Measurements from ENCODE around the gene LYZL4.

The LYZL4 gene, protein sequence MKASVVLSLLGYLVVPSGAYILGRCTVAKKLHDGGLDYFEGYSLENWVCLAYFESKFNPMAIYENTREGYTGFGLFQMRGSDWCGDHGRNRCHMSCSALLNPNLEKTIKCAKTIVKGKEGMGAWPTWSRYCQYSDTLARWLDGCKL

GRCh38 chr3:42410370-42411131 lies at the start of gene LYZL4:
Gene LYZL4 (minus strand): TSS chr3:42410610. CDS start chr3:42407251, 3,359 bp downstream.
- DNase-seq = no peak

DNA sequence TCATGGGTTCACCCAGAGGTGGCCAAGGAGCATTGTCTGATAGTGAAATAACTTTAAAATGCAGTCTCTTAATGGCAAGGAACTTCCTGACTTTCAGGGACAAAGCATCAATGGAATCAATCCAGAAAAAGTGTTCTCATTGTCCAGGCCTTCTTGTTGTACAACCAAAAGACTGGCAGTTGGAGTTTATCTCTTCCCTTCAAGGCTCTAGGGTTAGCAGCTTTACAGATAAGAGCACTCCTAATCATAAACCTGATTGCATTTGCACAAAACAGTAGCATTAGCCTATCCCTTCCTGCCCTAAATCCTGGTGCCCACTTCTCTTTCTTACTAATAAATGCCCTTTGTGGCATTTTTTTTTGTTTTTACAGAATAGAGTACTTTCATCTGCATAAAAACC lies 48.7 kb upstream of the LYZL4 start:
- no peak for DNase-seq

- no peak for DNase-seq
Measured at GRCh38 chr3:42456211-42456610, 45.8 kb upstream of the LYZL4 start.

DNA sequence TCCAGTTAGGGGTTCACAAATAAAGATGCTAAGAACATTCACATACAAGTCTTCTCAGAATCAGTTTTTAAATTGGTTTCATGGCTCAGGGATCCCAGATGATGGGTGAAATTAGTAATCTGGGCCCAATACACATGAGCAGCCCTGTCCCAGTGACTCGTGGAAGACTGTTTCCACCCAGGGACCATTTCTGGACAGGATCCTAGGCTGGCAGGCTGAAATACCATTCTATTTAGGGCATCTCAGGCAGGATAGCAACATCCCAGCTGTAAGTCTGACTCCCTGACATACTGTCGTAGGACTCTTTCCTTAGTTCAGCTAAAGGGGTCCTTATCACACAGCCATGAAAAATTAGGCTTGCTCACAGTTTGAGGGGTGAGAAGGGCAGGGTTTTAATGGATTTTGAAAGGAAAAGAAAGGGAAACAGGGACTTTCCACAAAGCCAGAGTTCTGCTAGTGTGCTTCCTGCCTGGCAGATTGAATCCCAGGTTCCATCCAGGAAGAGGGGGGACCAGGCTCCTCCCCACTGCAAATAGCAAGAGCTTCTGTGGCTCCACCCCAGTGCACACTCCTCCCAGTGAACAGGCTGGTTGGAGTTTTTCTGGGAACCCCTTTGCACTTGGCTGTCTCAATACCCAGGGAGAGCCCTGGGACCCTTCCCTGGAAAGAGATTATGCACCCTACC lies 41.3 kb upstream of the LYZL4 start:
- no peak for DNase-seq

DNA sequence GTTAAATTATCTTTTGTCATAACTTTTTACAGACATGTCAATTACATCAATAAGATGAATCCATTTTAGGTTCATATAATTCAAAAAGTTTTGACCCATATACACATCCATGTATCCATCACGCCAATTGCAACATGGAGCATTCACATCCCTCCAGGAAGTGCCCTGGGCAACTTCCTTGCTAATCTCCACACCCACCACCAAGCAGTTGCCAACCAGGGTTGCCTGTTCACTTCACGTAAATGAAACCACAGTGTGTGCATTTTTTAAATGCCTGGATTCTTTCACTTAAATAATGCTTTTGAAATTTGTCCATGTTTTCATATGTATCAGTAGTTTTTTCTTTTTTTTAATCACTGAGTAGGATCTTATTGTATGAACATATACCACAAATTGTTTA lies 40.7 kb upstream of the LYZL4 start:
- no peak for DNase-seq

DNA sequence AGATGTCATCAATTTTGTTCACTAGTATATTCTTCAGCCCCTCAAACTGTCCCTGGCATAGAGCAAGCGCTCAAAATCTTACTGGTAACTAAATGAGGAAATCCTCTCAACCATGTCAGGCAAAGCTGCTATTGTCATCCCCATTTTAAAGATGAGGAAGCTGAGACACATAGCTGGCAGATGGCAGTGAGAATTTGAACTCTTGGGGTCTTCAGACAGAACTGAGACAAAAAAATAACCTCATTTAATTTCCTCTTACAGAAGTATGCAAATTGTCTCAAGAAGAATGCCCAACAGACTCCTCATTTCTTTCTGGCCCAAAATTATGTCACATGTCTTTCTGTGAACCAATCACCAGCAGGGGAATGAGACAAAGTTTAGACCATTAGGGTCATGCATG lies 40.2 kb upstream of the LYZL4 start:
- no peak for DNase-seq

- no peak for DNase-seq
Measured at GRCh38 chr3:42447481-42447880, 37.1 kb upstream of the LYZL4 start.

DNA sequence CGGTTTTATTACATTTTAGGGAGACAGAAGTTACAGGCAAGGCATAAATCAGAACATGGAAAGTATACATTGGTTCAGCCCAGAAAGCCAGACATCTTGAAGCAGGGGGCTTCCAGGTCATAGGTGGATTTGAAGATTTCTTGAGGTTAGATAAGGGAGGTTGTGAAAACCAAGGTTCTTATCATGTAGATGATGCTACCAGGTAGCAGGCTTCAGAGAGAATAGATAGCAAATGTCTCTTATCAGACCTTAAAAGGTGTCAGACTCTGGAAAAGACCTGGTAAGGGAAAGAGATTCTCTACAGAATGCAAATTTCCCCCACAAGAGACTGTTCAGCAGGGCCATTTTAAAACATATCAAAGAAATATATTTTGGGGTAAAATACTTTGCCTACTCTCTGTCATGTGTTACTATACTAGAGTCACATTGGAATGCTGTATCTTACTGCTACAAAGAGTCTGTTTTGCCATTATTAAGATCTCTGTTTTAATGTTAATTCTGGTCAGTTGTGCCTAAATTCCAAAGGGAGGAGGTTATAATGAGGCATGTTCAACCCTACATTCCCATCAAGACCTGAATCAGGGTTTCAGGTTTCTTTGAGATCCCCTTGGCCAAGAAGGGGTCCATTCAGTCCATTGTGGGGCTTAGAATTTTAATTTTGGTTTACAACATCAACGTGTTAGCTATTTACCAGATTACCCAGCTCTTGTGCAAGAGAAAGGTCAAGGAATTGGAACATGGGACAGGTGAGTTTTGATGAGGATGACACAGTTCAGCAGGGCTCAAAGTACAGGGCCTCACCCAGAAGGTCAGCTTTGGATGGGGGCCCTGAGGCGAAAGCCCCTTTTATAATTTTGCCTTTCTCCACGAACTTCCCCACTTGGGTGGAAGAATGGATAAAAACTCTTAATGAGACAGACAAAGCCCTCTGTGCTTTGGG lies 36.0 kb upstream of the LYZL4 start:
- DNase-seq = no peak

GRCh38 chr3:42443819-42444436 lies 33.5 kb upstream of the LYZL4 start:
- DNase-seq = peak; percentile 48

- DNase-seq = no peak
Measured at GRCh38 chr3:42443292-42443691, 32.9 kb upstream of the LYZL4 start.

GRCh38 chr3:42442640-42443039 lies 32.2 kb upstream of the LYZL4 start:
- DNase-seq = no peak

- DNase-seq = no peak
Measured at GRCh38 chr3:42441791-42442190, 31.4 kb upstream of the LYZL4 start.

GRCh38 chr3:42440924-42441323 lies 30.5 kb upstream of the LYZL4 start:
- DNase-seq = no peak

GRCh38 chr3:42439261-42440115 lies 29.1 kb upstream of the LYZL4 start:
- no peak for DNase-seq

- DNase-seq = no peak
Measured at GRCh38 chr3:42438758-42439157, 28.3 kb upstream of the LYZL4 start.

GRCh38 chr3:42438193-42438592 lies 27.8 kb upstream of the LYZL4 start:
- no peak for DNase-seq

DNA sequence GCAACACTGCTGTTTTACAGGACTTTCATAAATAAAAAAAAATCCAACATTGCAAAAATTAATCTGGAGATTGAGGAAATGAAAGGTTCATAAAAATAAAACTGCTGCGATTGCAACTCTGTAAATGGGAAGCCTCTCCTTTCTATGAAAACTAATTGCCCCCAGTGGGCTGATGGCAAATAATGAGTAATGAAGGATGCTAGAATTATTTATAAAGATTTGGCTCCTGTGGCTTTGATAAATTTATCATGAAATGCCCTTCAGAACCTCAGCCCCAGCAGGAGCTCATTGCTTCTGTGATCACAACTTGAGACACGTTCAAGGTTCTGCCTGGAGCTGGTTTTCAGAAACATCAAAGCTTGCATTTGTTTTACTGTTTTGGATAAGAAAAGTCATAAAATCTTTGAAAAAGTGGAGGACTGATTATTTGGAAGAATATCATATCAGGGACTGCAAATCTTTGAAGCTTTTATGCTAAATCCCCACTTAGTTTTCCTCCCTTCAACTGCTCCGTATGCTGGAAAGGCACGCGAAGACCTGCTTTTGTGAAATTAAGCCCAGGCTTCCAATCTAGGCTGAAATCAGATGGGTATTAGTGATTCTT lies 24.5 kb upstream of the LYZL4 start:
- no peak for DNase-seq

DNA sequence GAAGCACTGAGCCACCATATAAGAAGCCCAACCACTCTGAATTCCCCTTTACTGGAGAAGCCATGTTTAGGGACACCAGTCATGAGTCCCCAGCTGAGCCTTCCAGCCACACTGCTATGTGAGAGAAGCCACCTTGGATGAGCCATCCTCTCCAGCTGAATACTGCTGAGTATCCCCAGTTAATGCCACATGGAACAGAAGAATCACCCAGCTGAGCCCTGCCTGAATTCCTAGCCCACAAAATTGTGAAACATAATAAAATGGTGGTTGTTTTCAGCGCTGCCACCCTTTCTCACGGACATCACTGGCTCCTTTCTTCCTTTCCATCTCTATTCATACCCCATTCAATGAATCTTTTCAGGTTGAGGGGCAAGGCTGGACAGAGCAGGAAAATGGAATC lies 22.1 kb upstream of the LYZL4 start:
- no peak for DNase-seq

GRCh38 chr3:42430781-42431532 lies 20.5 kb upstream of the LYZL4 start:
- DNase-seq = no peak

DNA sequence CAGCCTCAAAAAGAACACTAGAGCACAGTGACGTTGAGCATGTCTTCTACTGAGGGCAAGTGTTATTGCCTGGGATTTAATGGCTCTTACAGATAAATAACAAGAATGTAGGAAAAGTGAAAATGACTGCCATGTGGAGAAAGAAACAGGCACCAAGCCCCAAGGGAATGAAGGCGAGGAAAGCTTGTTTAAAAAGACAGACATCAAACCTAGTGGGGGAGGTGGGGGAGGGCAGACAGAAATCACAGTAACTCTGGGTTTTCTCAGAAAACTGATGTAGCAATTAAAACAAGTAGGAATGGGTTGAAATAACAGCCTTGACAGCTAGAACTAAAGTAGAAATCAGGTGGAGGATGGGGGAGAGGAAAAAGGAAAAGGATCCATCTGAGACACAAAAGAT lies 18.4 kb upstream of the LYZL4 start:
- no peak for DNase-seq

All from NCI-H510A treated with DMSO at 0.1 percent for 48 hours (cell line).